ENCODE results near the gene DEFB124. TPM values are rescaled to one million over a fixed set of nuclear protein-coding genes. Genes with fewer than 3 reads are reported as not detected.
"Not testable (repeated sequence)": the region's sequence is repeated elsewhere in the genome, so short reads cannot be mapped to it uniquely, and the experiment has no call there.

Gene DEFB124
- total and polyA plus RNA-seq, 4 experiments from 2014 or later = not detected

GRCh38 chr20:31474097-31474436, 860 bp downstream of the DEFB124 start:
- intact Hi-C loops (cut with micrococcal nuclease) = no loop called here
- no peak overlapping the region for H3K4me3 Mint-ChIP-seq
- CTCF ChIA-PET (ENCODE audit: partially characterized antibody) = interaction anchor here (0.6 to 1.7 kb wide), 2 partner anchors 14 kb away, joined by 3 to 4 read pairs; no protein-coding TSS in a partner anchor
- H3K27me3 Mint-ChIP-seq = peaks cover 27 to 36% of the 10 kb centered on the region in 2 donors
- Histone ChIP-seq H3K27ac (ENCODE audit: low read depth, low read length) (no peak overlapping the region), H3K36me3 (ENCODE audit: insufficient read depth, low read length) (no peaks in the 10 kb centered on the region), H3K9me3 (ENCODE audit: control insufficient read depth in 1 of 2, low read length in 2 of 2) (no peaks in the 10 kb centered on the region), H3K4me1 (ENCODE audit: insufficient read depth, low read length) (no peaks in the 10 kb centered on the region), H3K4me3 (ENCODE audit: low read length in 2 of 2) (no peak overlapping the region), H3K27me3 (ENCODE audit: insufficient read depth, low read length) (peaks cover 7% of the 10 kb centered on the region)
- no peak for DNase-seq
- no peak overlapping the region for H3K27ac Mint-ChIP-seq
- peaks cover 0 to 4% (median 2%) of the 10 kb centered on the region in 8 donors for H3K9me3 Mint-ChIP-seq
- peaks cover 0 to 9% (median 5%) of the 10 kb centered on the region in 4 donors for H3K4me1 Mint-ChIP-seq
- H3K36me3 Mint-ChIP-seq = peaks cover 0 to 4% of the 10 kb centered on the region in 2 donors
- POLR2A ChIA-PET (ENCODE audit: partially characterized antibody) = no interaction called here

- H3K27me3 Mint-ChIP-seq = peaks cover 26 to 36% of the 10 kb centered on the region in 2 donors
- peaks cover 7% of the 10 kb centered on the region for H3K27me3 ChIP-seq (ENCODE audit: insufficient read depth, low read length)
- peaks cover 0 to 9% (median 5%) of the 10 kb centered on the region in 4 donors for H3K4me1 Mint-ChIP-seq
- H3K9me3 ChIP-seq (ENCODE audit: control insufficient read depth in 1 of 2, low read length in 2 of 2) = no peaks in the 10 kb centered on the region
- no peak overlapping the region for H3K27ac Mint-ChIP-seq
- no peak overlapping the region for H3K4me3 Mint-ChIP-seq
- intact Hi-C loops (cut with micrococcal nuclease) = no loop called here
- no peaks in the 10 kb centered on the region for H3K36me3 ChIP-seq (ENCODE audit: insufficient read depth, low read length)
- ChIA-PET POLR2A (ENCODE audit: partially characterized antibody) (no interaction called here), CTCF (ENCODE audit: partially characterized antibody) (interaction anchor here (1.7 kb wide), 1 partner anchor 13 kb away, joined by 4 read pairs; no protein-coding TSS in a partner anchor)
- no peaks in the 10 kb centered on the region for H3K4me1 ChIP-seq (ENCODE audit: insufficient read depth, low read length)
- no peak overlapping the region for H3K27ac ChIP-seq (ENCODE audit: low read depth, low read length)
- peaks cover 0 to 4% of the 10 kb centered on the region in 2 donors for H3K36me3 Mint-ChIP-seq
- no peak for DNase-seq
- no peak overlapping the region for H3K4me3 ChIP-seq (ENCODE audit: low read length in 2 of 2)
- peaks cover 0 to 4% (median 2%) of the 10 kb centered on the region in 8 donors for H3K9me3 Mint-ChIP-seq
Observed at GRCh38 chr20:31473331-31474096, 1.4 kb downstream of the DEFB124 start.

- no peak for DNase-seq
- peaks cover 0 to 4% (median 2%) of the 10 kb centered on the region in 8 donors for H3K9me3 Mint-ChIP-seq
- H3K4me1 Mint-ChIP-seq = peaks cover 0 to 9% (median 5%) of the 10 kb centered on the region in 4 donors
- POLR2A ChIA-PET (ENCODE audit: partially characterized antibody) = no interaction called here
- Histone ChIP-seq H3K27ac (ENCODE audit: low read depth, low read length) (no peak overlapping the region), H3K9me3 (ENCODE audit: control insufficient read depth in 1 of 2, low read length in 2 of 2) (no peaks in the 10 kb centered on the region), H3K27me3 (ENCODE audit: insufficient read depth, low read length) (peaks cover 7% of the 10 kb centered on the region), H3K4me3 (ENCODE audit: low read length in 2 of 2) (no peak overlapping the region), H3K4me1 (ENCODE audit: insufficient read depth, low read length) (no peaks in the 10 kb centered on the region), H3K36me3 (ENCODE audit: insufficient read depth, low read length) (no peaks in the 10 kb centered on the region)
- CTCF ChIA-PET (ENCODE audit: partially characterized antibody) = interaction anchor here (1.7 kb wide), 1 partner anchor 12 kb away, joined by 4 read pairs; no protein-coding TSS in a partner anchor
- intact Hi-C loops (cut with micrococcal nuclease) = no loop called here
- no peak overlapping the region for H3K4me3 Mint-ChIP-seq
- no peak overlapping the region for H3K27ac Mint-ChIP-seq
- peaks cover 0 to 4% of the 10 kb centered on the region in 2 donors for H3K36me3 Mint-ChIP-seq
- peaks cover 26 to 38% of the 10 kb centered on the region in 2 donors for H3K27me3 Mint-ChIP-seq
Observed at GRCh38 chr20:31472395-31473330, 2.3 kb downstream of the DEFB124 start.

- H3K27ac ChIP-seq (ENCODE audit: low read depth, low read length); intact Hi-C loops (cut with micrococcal nuclease); H3K4me1 Mint-ChIP-seq; H3K36me3 ChIP-seq (ENCODE audit: insufficient read depth, low read length); H3K4me1 ChIP-seq (ENCODE audit: insufficient read depth, low read length); H3K9me3 Mint-ChIP-seq; DNase-seq; H3K36me3 Mint-ChIP-seq; H3K27ac Mint-ChIP-seq; H3K4me3 ChIP-seq (ENCODE audit: low read length in 2 of 2); H3K27me3 ChIP-seq (ENCODE audit: insufficient read depth, low read length); H3K4me3 Mint-ChIP-seq; CTCF ChIA-PET (ENCODE audit: partially characterized antibody); POLR2A ChIA-PET (ENCODE audit: partially characterized antibody); H3K9me3 ChIP-seq (ENCODE audit: control insufficient read depth in 1 of 2, low read length in 2 of 2): not testable (repeated sequence)
- H3K27me3 Mint-ChIP-seq = peaks cover 13 to 27% of the 10 kb centered on the region in 2 donors
Observed at GRCh38 chr20:31470946-31471345, 4.0 kb downstream of the DEFB124 start.

GRCh38 chr20:31454361-31454760, 20.6 kb downstream of the DEFB124 start:
- H3K36me3 Mint-ChIP-seq = no peaks in the 10 kb centered on the region
- ChIA-PET CTCF (ENCODE audit: partially characterized antibody) (interaction anchor here (0.6 kb wide), 1 partner anchor 103 kb away, joined by 3 read pairs; no protein-coding TSS in a partner anchor), POLR2A (ENCODE audit: partially characterized antibody) (no interaction called here)
- H3K9me3 Mint-ChIP-seq = no peaks in the 10 kb centered on the region
- no peak overlapping the region for H3K4me3 ChIP-seq (ENCODE audit: low read length in 2 of 2)
- no peaks in the 10 kb centered on the region for H3K4me1 ChIP-seq (ENCODE audit: insufficient read depth, low read length)
- H3K27me3 Mint-ChIP-seq = peaks cover 9% of the 10 kb centered on the region in 2 donors
- intact Hi-C loops (cut with micrococcal nuclease) = no loop called here
- no peaks in the 10 kb centered on the region for H3K36me3 ChIP-seq (ENCODE audit: insufficient read depth, low read length)
- no peaks in the 10 kb centered on the region for H3K9me3 ChIP-seq (ENCODE audit: control insufficient read depth in 1 of 2, low read length in 2 of 2)
- no peak overlapping the region for H3K27ac ChIP-seq (ENCODE audit: low read depth, low read length)
- H3K27me3 ChIP-seq (ENCODE audit: insufficient read depth, low read length) = no peaks in the 10 kb centered on the region
- H3K4me3 Mint-ChIP-seq = no peak overlapping the region
- H3K4me1 Mint-ChIP-seq = no peaks in the 10 kb centered on the region
- no peak for DNase-seq
- no peak overlapping the region for H3K27ac Mint-ChIP-seq

- DNase-seq = no peak
- intact Hi-C loops (cut with micrococcal nuclease) = no loop called here
- Histone ChIP-seq H3K4me1 (ENCODE audit: insufficient read depth, low read length) (no peaks in the 10 kb centered on the region), H3K9me3 (ENCODE audit: control insufficient read depth in 1 of 2, low read length in 2 of 2) (no peaks in the 10 kb centered on the region), H3K4me3 (ENCODE audit: low read length in 2 of 2) (no peak overlapping the region), H3K27ac (ENCODE audit: low read depth, low read length) (no peak overlapping the region), H3K27me3 (ENCODE audit: insufficient read depth, low read length) (no peaks in the 10 kb centered on the region), H3K36me3 (ENCODE audit: insufficient read depth, low read length) (no peaks in the 10 kb centered on the region)
- ChIA-PET CTCF (ENCODE audit: partially characterized antibody) (no interaction called here), POLR2A (ENCODE audit: partially characterized antibody) (no interaction called here)
- no peaks in the 10 kb centered on the region for H3K9me3 Mint-ChIP-seq
- no peaks in the 10 kb centered on the region for H3K4me1 Mint-ChIP-seq
- no peak overlapping the region for H3K4me3 Mint-ChIP-seq
- no peaks in the 10 kb centered on the region for H3K36me3 Mint-ChIP-seq
- H3K27me3 Mint-ChIP-seq = peaks cover 6 to 9% of the 10 kb centered on the region in 2 donors
- H3K27ac Mint-ChIP-seq = no peak overlapping the region
Observed at GRCh38 chr20:31452575-31452974, 22.4 kb downstream of the DEFB124 start.

All from CD4-positive, alpha-beta memory T cell (primary cell).